SK-N-SH (cell line): ENCODE data around the gene DKC1. TPM values are rescaled to one million over a fixed set of nuclear protein-coding genes. Genes with fewer than 3 reads are reported as not detected.

ENCODE experiments used
- CTCF ChIA-PET: fragments of 300-600, 350-600 bp; formaldehyde crosslinking; extraction: SDS; loops from one replicate; lab custom pipeline; 2021; lab: Yijun Ruan, JAX
- POLR2A ChIA-PET: fragments of 350-600 bp; sonication (Branson Sonifier 250); formaldehyde crosslinking; extraction: SDS; loops from one replicate; lab custom pipeline; 2020; ENCODE audit warnings: antibody characterized with exemption, inconsistent platforms; lab: Yijun Ruan, JAX
- DNase-seq: peaks from one replicate; pipeline ENCODE4 v3.0.0; 2012
- H2AFZ ChIP-seq: fragments of 200-600 bp; sonication (generic); 2 replicates; pipeline ENCODE4 v1.8.1; 2016; ENCODE audit warnings: antibody characterized with exemption, mild to moderate bottlenecking, low read depth
- H3F3A ChIP-seq: fragments of 200-600 bp; sonication (generic); replicated peaks from 2 replicates; pipeline ENCODE3; 2016; ENCODE audit warnings: antibody characterized with exemption, mild to moderate bottlenecking; ENCODE audit not compliant: insufficient read depth
- H3K27ac ChIP-seq, 2 experiments: fragments of 200-500 bp in 1 of 2; fragments of 200-600 bp in 1 of 2; sonication (Bioruptor generic) in 1 of 2; sonication (generic), shearing (Covaris generic) in 1 of 2; 2 replicates each; pipeline versions ENCODE4 v1.5.1 to v1.6.1; 2014 to 2016; ENCODE audit warnings: low read depth in 2 of 2, inconsistent platforms in 1 of 2, low read length in 1 of 2, mild to moderate bottlenecking in 1 of 2, mixed read lengths in 1 of 2
- H3K27me3 ChIP-seq: fragments of 200-600 bp; sonication (generic), shearing (Covaris generic); 2 replicates; pipeline ENCODE4 v1.6.1; 2016; ENCODE audit warnings: mixed run types; ENCODE audit not compliant: insufficient read depth
- H3K36me3 ChIP-seq, 2 experiments: fragments of 200-500 bp in 1 of 2; fragments of 200-600 bp in 1 of 2; sonication (Bioruptor generic) in 1 of 2; sonication (generic) in 1 of 2; replicated peaks in 1 of 2; 2 replicates each; pipeline versions ENCODE3 to v1.5.1; 2014 to 2016; ENCODE audit warnings: low read length in 1 of 2, mild to moderate bottlenecking in 1 of 2; ENCODE audit not compliant: insufficient read depth in 2 of 2, control insufficient read depth in 1 of 2
- H3K4me1 ChIP-seq, 2 experiments: fragments of 200-500 bp in 1 of 2; fragments of 200-600 bp in 1 of 2; sonication (Bioruptor generic) in 1 of 2; sonication (generic), shearing (Covaris generic) in 1 of 2; 2 replicates each; pipeline versions ENCODE4 v1.5.1 to v1.6.1; 2014 to 2016; ENCODE audit warnings: low read depth in 1 of 2, low read length in 1 of 2, mixed run types in 1 of 2; ENCODE audit not compliant: insufficient read depth in 2 of 2, control insufficient read depth in 1 of 2
- H3K4me2 ChIP-seq: fragments of 200-600 bp; sonication (generic), shearing (Covaris generic); 2 replicates; pipeline ENCODE4 v1.6.1; 2017; ENCODE audit warnings: mixed run types
- H3K4me3 ChIP-seq, 2 experiments: fragments of 200-500 bp in 1 of 2; fragments of 200-600 bp in 1 of 2; sonication (Bioruptor generic) in 1 of 2; sonication (generic), shearing (Covaris generic) in 1 of 2; 2 replicates each; pipeline versions ENCODE4 v1.5.1 to v1.8.1; 2014 to 2016; ENCODE audit warnings: low read depth in 2 of 2, inconsistent platforms in 1 of 2, low read length in 1 of 2, mild to moderate bottlenecking in 1 of 2, mixed read lengths in 1 of 2, moderate library complexity in 1 of 2
- H3K79me2 ChIP-seq: fragments of 200-600 bp; sonication (generic); 2 replicates; pipeline ENCODE4 v1.8.1; 2017; ENCODE audit warnings: mild to moderate bottlenecking; ENCODE audit not compliant: insufficient read depth
- H3K9ac ChIP-seq: fragments of 200-600 bp; sonication (generic); 2 replicates; pipeline ENCODE4 v1.6.1; 2017; ENCODE audit warnings: mixed run types
- H3K9me2 ChIP-seq: fragments of 200-600 bp; sonication (generic); 2 replicates; pipeline ENCODE4 v1.6.1; 2017; ENCODE audit warnings: mixed run types
- H3K9me3 ChIP-seq: fragments of 200-600 bp; sonication (generic); 2 replicates; pipeline ENCODE4 v1.6.1; 2017; ENCODE audit warnings: mixed run types, mild to moderate bottlenecking, moderate library complexity
- H4K20me1 ChIP-seq: fragments of 200-600 bp; sonication (generic); 2 replicates; pipeline ENCODE4 v1.6.1; 2017; ENCODE audit warnings: mild to moderate bottlenecking, mixed run types; ENCODE audit not compliant: insufficient read depth
- CHD2 ChIP-seq: fragments of 150-350 bp; IDR thresholded peaks from 2 replicates; pipeline ENCODE4 v1.6.1; 2018; ENCODE audit warnings: low read length; ENCODE audit not compliant: partially characterized antibody
- ELF1 ChIP-seq: IDR thresholded peaks from 2 replicates; pipeline ENCODE4 v1.4.0; 2012
- FOXJ3 ChIP-seq: sonication (generic); formaldehyde crosslinking; IDR thresholded peaks from 2 replicates; pipeline ENCODE4 v1.5.1; 2020; ENCODE audit warnings: mild to moderate bottlenecking, missing genetic modification reagents
- JUND ChIP-seq: IDR thresholded peaks from 2 replicates; pipeline ENCODE4 v1.4.0; 2012
- MEF2A ChIP-seq: IDR thresholded peaks from 2 replicates; pipeline ENCODE4 v1.4.0; 2012; ENCODE audit warnings: low read depth, borderline replicate concordance
- MXI1 ChIP-seq: IDR thresholded peaks from 2 replicates; pipeline ENCODE4 v1.6.1; 2012; ENCODE audit warnings: mild to moderate bottlenecking, low read depth, low read length, improper control_type of control experiment
- NFIC ChIP-seq: IDR thresholded peaks from 2 replicates; pipeline ENCODE4 v1.4.0; 2012; ENCODE audit warnings: borderline replicate concordance
- POLR2AphosphoS5 ChIP-seq: IDR thresholded peaks from 2 replicates; pipeline ENCODE4 v1.6.1; 2012; ENCODE audit warnings: low read depth, low read length
- RAD21 ChIP-seq: IDR thresholded peaks from 2 replicates; pipeline ENCODE4 v1.6.1; 2012; ENCODE audit warnings: mild to moderate bottlenecking, low read length
- RCOR1 ChIP-seq: fragments of 150-350 bp; IDR thresholded peaks from 2 replicates; pipeline ENCODE4 v1.6.1; 2017; ENCODE audit warnings: antibody characterized with exemption, low read length
- REST ChIP-seq: IDR thresholded peaks from 2 replicates; pipeline ENCODE4 v1.6.1; 2012; ENCODE audit warnings: mild to moderate bottlenecking, low read depth, low read length, moderate library complexity
- RXRA ChIP-seq: IDR thresholded peaks from 2 replicates; pipeline ENCODE4 v1.4.0; 2012; ENCODE audit warnings: low read depth, mild to moderate bottlenecking, borderline replicate concordance
- TAF1 ChIP-seq: IDR thresholded peaks from 2 replicates; pipeline ENCODE4 v1.6.1; 2012; ENCODE audit warnings: low read depth, mild to moderate bottlenecking, low read length, moderate library complexity, borderline replicate concordance
- USF1 ChIP-seq: IDR thresholded peaks from 2 replicates; pipeline ENCODE4 v1.4.0; 2012; ENCODE audit warnings: low read depth, borderline replicate concordance
- ZBTB33 ChIP-seq: IDR thresholded peaks from 2 replicates; pipeline ENCODE4 v1.4.0; 2012; ENCODE audit warnings: low read depth, borderline replicate concordance
- WGBS: methylation state at CpG from one replicate; pipeline ENCODE4 v1.1.6; 2017; ENCODE audit warnings: low lambda C conversion rate; 5-methylcytosine and 5-hydroxymethylcytosine counted together
- polyA plus RNA-seq, 3 experiments: library from polyadenylated mRNA; depleted of rRNA; stranded (reverse); fragments of >200 nt; gene quantifications; 2 replicates each; pipeline ENCODE4 v1.2.3, GENCODE V29; 2012
- TF ChIP-seq, protein P1 (sequence below): IDR thresholded peaks from 2 replicates; pipeline ENCODE4 v1.4.0; 2012; ENCODE audit warnings: low read depth

The DKC1 gene
- polyA plus RNA-seq, 1 of the 3 experiments (the other 2 are of a cell fraction): 53.0 TPM

DNA sequence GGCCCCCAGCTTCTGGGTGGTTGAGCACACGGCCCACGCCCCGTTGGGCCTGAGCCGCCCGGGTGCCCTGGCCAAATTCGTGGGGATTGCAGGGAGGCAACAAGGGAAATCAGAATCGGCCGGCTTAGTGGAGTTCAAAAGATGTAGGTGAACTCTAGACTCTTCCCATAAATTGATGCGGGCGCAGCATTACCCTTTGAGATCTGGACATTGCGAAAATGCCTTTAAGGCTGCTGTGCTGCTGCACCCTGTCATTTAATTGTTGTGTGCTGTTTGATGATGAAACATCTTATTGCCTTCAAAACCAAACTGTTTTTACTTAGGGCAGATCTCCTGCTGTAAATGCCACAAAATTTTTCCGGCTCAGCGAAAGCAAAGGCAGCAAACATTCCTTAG lies 43.0 kb downstream of the DKC1 start:
- POLR2A ChIA-PET: interaction anchor here (1.7 kb wide), 1 partner anchor 43 kb away, joined by 5 read pairs; the partner anchor contains the start of gene DKC1
- Histone ChIP-seq H3K4me3 (peak overlapping the region; percentile 62 to 63), H2AFZ (peak overlapping the region; percentile 81; the same call in 1 of the 2 replicates), H3K9me2 (no peaks in the 10 kb centered on the region), H3K27ac (peak overlapping the region in 1 of 2 experiments; percentile 34; a peak in 1 of 4 replicates), H4K20me1 (no peaks in the 10 kb centered on the region), H3K4me2 (peak overlapping the region; percentile 68; the same call in 1 of the 2 replicates), H3K9me3 (no peaks in the 10 kb centered on the region), H3F3A (no peaks in the 10 kb centered on the region), H3K27me3 (no peaks in the 10 kb centered on the region), H3K36me3 (no peaks in the 10 kb centered on the region), H3K79me2 (no peaks in the 10 kb centered on the region), H3K4me1 (peaks cover 0 to 4% of the 10 kb centered on the region in 2 experiments; a peak in 1 of 4 replicates), H3K9ac (peak overlapping the region; percentile 30; the same call in 1 of the 2 replicates)
- 6% methylated on average over 13 of the region's 13 CpGs for WGBS
- DNase-seq: no peak
- CTCF ChIA-PET: interaction anchor here (1.0 kb wide), 1 partner anchor 57 kb away, joined by 5 read pairs; no protein-coding TSS in a partner anchor
- no peak for TF ChIP-seq JUND
- TF ChIP-seq ZBTB33: no peak
- TF ChIP-seq MEF2A: no peak
- no peak for TF ChIP-seq USF1
- TF ChIP-seq RAD21: no peak
- no peak for TF ChIP-seq MXI1
- TF ChIP-seq POLR2AphosphoS5: no peak
- TF ChIP-seq, protein P1, sequence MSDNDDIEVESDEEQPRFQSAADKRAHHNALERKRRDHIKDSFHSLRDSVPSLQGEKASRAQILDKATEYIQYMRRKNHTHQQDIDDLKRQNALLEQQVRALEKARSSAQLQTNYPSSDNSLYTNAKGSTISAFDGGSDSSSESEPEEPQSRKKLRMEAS: no peak
- TF ChIP-seq RXRA: no peak
- TF ChIP-seq TAF1: no peak
- TF ChIP-seq FOXJ3 (CRISPR knock-in tag): no peak
- TF ChIP-seq CHD2: no peak
- no peak for TF ChIP-seq NFIC
- no peak for TF ChIP-seq ELF1
- no peak for TF ChIP-seq RCOR1
- TF ChIP-seq REST: no peak
